CD4-positive, alpha-beta T cell treated with Interleukin-2 at 100 ng/mL for 4 hours (primary cell): ENCODE measurements around the gene LPCAT2.

Experiments used
- DNase-seq: peaks from one replicate; pipeline ENCODE4 v3.0.0-alpha.2; 2020; ENCODE audit warnings: low spot score

LPCAT2 gene

GRCh38 chr16:55503726-55504550 lies 4.9 kb upstream of the LPCAT2 start:
- no peak for DNase-seq

- DNase-seq: no peak
These were observed 3.4 kb upstream of the LPCAT2 start for GRCh38 chr16:55505333-55506015.

- DNase-seq: no peak
These were observed 2.8 kb upstream of the LPCAT2 start for GRCh38 chr16:55506083-55506482.

GRCh38 chr16:55506708-55507107 lies 2.2 kb upstream of the LPCAT2 start:
- DNase-seq: no peak

- no peak for DNase-seq
These were observed 476 bp upstream of the LPCAT2 start for GRCh38 chr16:55508271-55508921.

- DNase-seq: no peak
These were observed 1.4 kb downstream of the LPCAT2 start for GRCh38 chr16:55510185-55510805.

GRCh38 chr16:55512941-55513340 lies 4.1 kb downstream of the LPCAT2 start:
- DNase-seq: no peak

GRCh38 chr16:55513616-55514015 lies 4.7 kb downstream of the LPCAT2 start:
- no peak for DNase-seq

- DNase-seq: no peak
These were observed 6.2 kb downstream of the LPCAT2 start for GRCh38 chr16:55515111-55515510.

- DNase-seq: no peak
These were observed 12.9 kb downstream of the LPCAT2 start for GRCh38 chr16:55521792-55522191.

- no peak for DNase-seq
These were observed 17.6 kb downstream of the LPCAT2 start for GRCh38 chr16:55526441-55526840.

GRCh38 chr16:55527885-55528284 lies 19.0 kb downstream of the LPCAT2 start:
- no peak for DNase-seq

- DNase-seq: no peak
These were observed 20.1 kb downstream of the LPCAT2 start for GRCh38 chr16:55529018-55529417.

GRCh38 chr16:55530316-55530856 lies 21.5 kb downstream of the LPCAT2 start:
- DNase-seq: no peak

GRCh38 chr16:55532227-55532626 lies 23.4 kb downstream of the LPCAT2 start:
- DNase-seq: no peak

- no peak for DNase-seq
These were observed 25.9 kb downstream of the LPCAT2 start for GRCh38 chr16:55534756-55535155.

- DNase-seq: no peak
These were observed 30.2 kb downstream of the LPCAT2 start for GRCh38 chr16:55539049-55539448.

GRCh38 chr16:55539488-55539887 lies 30.6 kb downstream of the LPCAT2 start:
- no peak for DNase-seq

- no peak for DNase-seq
These were observed 31.3 kb downstream of the LPCAT2 start for GRCh38 chr16:55540221-55540620.

GRCh38 chr16:55542459-55543082 lies 33.7 kb downstream of the LPCAT2 start:
- DNase-seq: no peak

GRCh38 chr16:55543472-55543871 lies 34.6 kb downstream of the LPCAT2 start:
- no peak for DNase-seq

GRCh38 chr16:55552621-55553020 lies 43.7 kb downstream of the LPCAT2 start:
- no peak for DNase-seq
